Hepatocyte (in vitro differentiated cells): ENCODE data around the gene SPCS1. TPM values are rescaled to one million over a fixed set of nuclear protein-coding genes. Genes with fewer than 3 reads are reported as not detected.

Source experiments
- DNase-seq: peaks from one replicate; pipeline ENCODE4 v3.0.0-alpha.2; 2016; ENCODE audit warnings: low spot score
- H2AFZ ChIP-seq: fragments of 200-600 bp; sonication (generic); 2 replicates; pipeline ENCODE4 v1.6.0; 2016; ENCODE audit warnings: antibody characterized with exemption, mild to moderate bottlenecking
- H3K27ac ChIP-seq: fragments of 200-600 bp; sonication (generic); 2 replicates; pipeline ENCODE4 v1.5.1; 2016; ENCODE audit warnings: mild to moderate bottlenecking
- H3K27me3 ChIP-seq: fragments of 200-600 bp; sonication (generic); 2 replicates; pipeline ENCODE4 v1.6.1; 2016
- H3K36me3 ChIP-seq: fragments of 200-600 bp; sonication (generic); replicated peaks from 2 replicates; pipeline ENCODE4 v1.5.1; 2016; ENCODE audit warnings: low read depth; ENCODE audit not compliant: insufficient read depth
- H3K4me1 ChIP-seq: fragments of 200-600 bp; sonication (generic); 2 replicates; pipeline ENCODE4 v1.5.1; 2016; ENCODE audit warnings: mild to moderate bottlenecking, moderate library complexity; ENCODE audit not compliant: insufficient read depth
- H3K4me2 ChIP-seq: fragments of 200-600 bp; sonication (generic); 2 replicates; pipeline ENCODE4 v1.6.0; 2016
- H3K4me3 ChIP-seq: fragments of 200-600 bp; sonication (generic); 2 replicates; pipeline ENCODE4 v1.5.1; 2016; ENCODE audit warnings: mild to moderate bottlenecking
- H3K79me2 ChIP-seq: fragments of 200-600 bp; sonication (generic); 2 replicates; pipeline ENCODE4 v1.6.0; 2017; ENCODE audit warnings: mild to moderate bottlenecking
- H3K9me2 ChIP-seq: fragments of 200-600 bp; sonication (generic); replicated peaks from 2 replicates; pipeline ENCODE4 v1.6.0; 2017; ENCODE audit warnings: mild to moderate bottlenecking; ENCODE audit not compliant: insufficient read depth
- H3K9me3 ChIP-seq: fragments of 200-600 bp; sonication (generic); 2 replicates; pipeline ENCODE4 v1.5.1; 2016; ENCODE audit warnings: low read depth, mild to moderate bottlenecking
- H4K20me1 ChIP-seq: fragments of 200-600 bp; sonication (generic); 2 replicates; pipeline ENCODE4 v1.6.0; 2016; ENCODE audit warnings: mild to moderate bottlenecking; ENCODE audit not compliant: insufficient read depth, poor library complexity, severe bottlenecking
- CTCF ChIP-seq: fragments of 200-600 bp; sonication (generic); IDR thresholded peaks from 2 replicates; pipeline ENCODE4 v1.5.1; 2016; ENCODE audit warnings: antibody characterized with exemption, mild to moderate bottlenecking; ENCODE audit not compliant: poor library complexity
- EZH2 ChIP-seq: fragments of 200-600 bp; sonication (generic); IDR thresholded peaks from 2 replicates; pipeline ENCODE4 v1.6.1; 2016; ENCODE audit warnings: antibody characterized with exemption, mild to moderate bottlenecking, borderline replicate concordance
- EZH2phosphoT487 ChIP-seq: fragments of 200-600 bp; sonication (generic); IDR thresholded peaks from one replicate; pipeline ENCODE4 v1.6.1; 2018; ENCODE audit warnings: antibody characterized with exemption, mild to moderate bottlenecking, low read depth, moderate library complexity; ENCODE audit not compliant: unreplicated experiment, severe bottlenecking
- WGBS: methylation state at CpG from one replicate; pipeline ENCODE4 v1.1.6; 2016; ENCODE audit warnings: low lambda C conversion rate; ENCODE audit errors: missing lambda C conversion rate; 5-methylcytosine and 5-hydroxymethylcytosine counted together
- polyA plus RNA-seq: library from polyadenylated mRNA; unstranded; fragments of >200 nt; fragmentation: Nextera tagmentation; extraction: Ambion mirVana; gene quantifications from 2 replicates; pipeline ENCODE4 v1.2.1, GENCODE V29; 2016
- total RNA-seq: library from RNA; depleted of rRNA; stranded (reverse); fragments of >200 nt; gene quantifications from 2 replicates; pipeline ENCODE4 v1.2.3, GENCODE V29; 2014

SPCS1 gene
- total and polyA plus RNA-seq, 2 experiments from 2014 or later = 158 to 219 TPM

GRCh38 chr3:52704611-52705437 is 1.1 kb upstream of the SPCS1 start:
- under 1% methylated on average over 22 of the region's 22 CpGs for WGBS
- H3K79me2 ChIP-seq = peaks cover 81% of the 10 kb centered on the region
- H3K4me1 ChIP-seq = peaks cover 19% of the 10 kb centered on the region

GRCh38 chr3:52705438-52705687 is 543 bp upstream of the SPCS1 start:
- Histone ChIP-seq H3K36me3 (no peaks in the 10 kb centered on the region), H3K9me3 (no peaks in the 10 kb centered on the region), H3K4me3 (peak overlapping the region; percentile 85), H3K4me1 (peaks cover 19% of the 10 kb centered on the region), H4K20me1 (no peaks in the 10 kb centered on the region), H3K27me3 (no peaks in the 10 kb centered on the region), H3K79me2 (peaks cover 76% of the 10 kb centered on the region), H3K4me2 (peak overlapping the region; percentile 97), H2AFZ (peak overlapping the region; percentile 96), H3K27ac (peak overlapping the region; percentile 94), H3K9me2 (no peaks in the 10 kb centered on the region)
- 1% methylated on average over 25 of the region's 25 CpGs for WGBS
- TF ChIP-seq EZH2 = no peak
- TF ChIP-seq EZH2phosphoT487 = no peak
- no peak for TF ChIP-seq CTCF
- DNase-seq = no peak

More at GRCh38 chr3:52704611-52705437, 1.1 kb upstream of the SPCS1 start:
- peak overlapping the region; percentile 96 for H2AFZ ChIP-seq
- peak; percentile 46 for DNase-seq
- TF ChIP-seq EZH2phosphoT487 (no peak), EZH2 (no peak), CTCF (no peak)
- no peaks in the 10 kb centered on the region for H3K9me3 ChIP-seq
- peak overlapping the region; percentile 85 for H3K4me3 ChIP-seq
- no peaks in the 10 kb centered on the region for H3K27me3 ChIP-seq
- no peaks in the 10 kb centered on the region for H3K36me3 ChIP-seq
- no peaks in the 10 kb centered on the region for H3K9me2 ChIP-seq
- H3K4me2 ChIP-seq = peak overlapping the region; percentile 97
- H4K20me1 ChIP-seq = no peaks in the 10 kb centered on the region
- peak overlapping the region; percentile 94 for H3K27ac ChIP-seq

GRCh38 chr3:52707585-52707984 is 1.7 kb downstream of the SPCS1 start:
- Histone ChIP-seq H3K27me3 (no peaks in the 10 kb centered on the region), H3K4me2 (peak overlapping the region; percentile 97), H3K9me2 (no peaks in the 10 kb centered on the region), H3K4me1 (peaks cover 19% of the 10 kb centered on the region), H2AFZ (no peak overlapping the region), H3K79me2 (peaks cover 53% of the 10 kb centered on the region), H3K4me3 (no peak overlapping the region), H4K20me1 (no peaks in the 10 kb centered on the region), H3K27ac (no peak overlapping the region), H3K36me3 (no peaks in the 10 kb centered on the region), H3K9me3 (no peaks in the 10 kb centered on the region)
- 96% methylated on average over 4 of the region's 4 CpGs for WGBS
- TF ChIP-seq CTCF (no peak), EZH2 (no peak), EZH2phosphoT487 (no peak)
- DNase-seq = no peak
